BJ (cell line): ENCODE data around the gene GLP2R. TPM values are rescaled to one million over a fixed set of nuclear protein-coding genes. Genes with fewer than 3 reads are reported as not detected.

Experiments used
- CTCF ChIA-PET: fragments of 350-600 bp; formaldehyde crosslinking; extraction: SDS; loops from one replicate; lab custom pipeline; 2021; ENCODE audit warnings: antibody characterized with exemption, inconsistent platforms; lab: Yijun Ruan, JAX
- POLR2A ChIA-PET: fragments of 300-600 bp; sonication (Branson Sonifier 250); formaldehyde crosslinking; extraction: SDS; loops from one replicate; lab custom pipeline; 2021; ENCODE audit warnings: antibody characterized with exemption; lab: Charles Lee
- DNase-seq: peaks from one replicate; pipeline ENCODE4 v3.0.0-alpha.2; 2011; ENCODE audit warnings: low read depth
- H3K27me3 ChIP-seq: 2 replicates; pipeline ENCODE4 v1.6.0; 2011; ENCODE audit warnings: low read length; ENCODE audit not compliant: control insufficient read depth, insufficient read depth
- H3K36me3 ChIP-seq: 2 replicates; pipeline ENCODE4 v1.5.1; 2011; ENCODE audit warnings: low read length; ENCODE audit not compliant: control insufficient read depth, insufficient read depth
- H3K4me3 ChIP-seq: 2 replicates; pipeline ENCODE4 v1.5.1; 2011; ENCODE audit warnings: low read depth, mild to moderate bottlenecking, control low read depth, low read length
- CTCF ChIP-seq: IDR thresholded peaks from 2 replicates; pipeline ENCODE4 v1.5.1; 2011; ENCODE audit warnings: low read depth, mild to moderate bottlenecking, control low read depth, inconsistent platforms, low read length, moderate library complexity; ENCODE audit not compliant: insufficient read depth
- polyA plus RNA-seq: library from polyadenylated mRNA; depleted of rRNA; stranded (reverse); fragments of >200 nt; gene quantifications from 2 replicates; pipeline ENCODE4 v1.2.3, GENCODE V29; 2011

GLP2R gene
- polyA plus RNA-seq, 1 experiment: 0.05 TPM

- ChIA-PET CTCF (interaction anchor here (2.0 kb wide), 1 partner anchor 18 kb away, joined by 5 read pairs; no protein-coding TSS in a partner anchor), POLR2A (no interaction called here)
- no peak for TF ChIP-seq CTCF
- H3K36me3 ChIP-seq: no peaks in the 10 kb centered on the region
- H3K4me3 ChIP-seq: no peak overlapping the region
- H3K27me3 ChIP-seq: no peaks in the 10 kb centered on the region; the same call in 1 of the 2 replicates
- DNase-seq: no peak
Observed at GRCh38 chr17:9788601-9789000, 37.1 kb upstream of the GLP2R start.

GRCh38 chr17:9790316-9790715 lies 35.4 kb upstream of the GLP2R start:
- H3K27me3 ChIP-seq: no peaks in the 10 kb centered on the region; the same call in 1 of the 2 replicates
- no peak overlapping the region for H3K4me3 ChIP-seq
- ChIA-PET POLR2A (no interaction called here), CTCF (no interaction called here)
- H3K36me3 ChIP-seq: no peaks in the 10 kb centered on the region
- TF ChIP-seq CTCF: no peak
- DNase-seq: no peak

GRCh38 chr17:9790889-9791876 lies 34.5 kb upstream of the GLP2R start, which contains the start of gene DHRS7C:
Gene DHRS7C (minus strand): TSS chr17:9791592. CDS start chr17:9791284, 308 bp downstream.
- Histone ChIP-seq H3K4me3 (no peak within 1 kb of the TSS), H3K36me3 (no peaks in the 10 kb centered on the region), H3K27me3 (no peaks in the 10 kb centered on the region; the same call in 1 of the 2 replicates)
- ChIA-PET POLR2A (no interaction called here), CTCF (interaction anchor here (0.9 kb wide), 1 partner anchor 11 kb away, joined by 3 read pairs; no protein-coding TSS in a partner anchor)
- no peak for TF ChIP-seq CTCF
- DNase-seq: no peak

GRCh38 chr17:9792181-9792840 lies 33.4 kb upstream of the GLP2R start:
- H3K4me3 ChIP-seq: no peak overlapping the region
- CTCF ChIA-PET: interaction anchor here (0.7 kb wide), 1 partner anchor 54 kb away, joined by 4 read pairs; no protein-coding TSS in a partner anchor
- POLR2A ChIA-PET: interaction anchor here (0.6 kb wide), 1 partner anchor 140 kb away, joined by 12 read pairs; no protein-coding TSS in a partner anchor
- no peaks in the 10 kb centered on the region for H3K36me3 ChIP-seq
- TF ChIP-seq CTCF: no peak
- no peak for DNase-seq
- no peaks in the 10 kb centered on the region; the same call in 1 of the 2 replicates for H3K27me3 ChIP-seq

GRCh38 chr17:9798008-9798407 lies 27.7 kb upstream of the GLP2R start:
- no peak for DNase-seq
- CTCF ChIA-PET: no interaction called here
- Histone ChIP-seq H3K36me3 (no peaks in the 10 kb centered on the region), H3K27me3 (no peaks in the 10 kb centered on the region), H3K4me3 (no peak overlapping the region)
- TF ChIP-seq CTCF: no peak
- POLR2A ChIA-PET: no interaction called here
